Ishikawa (cell line): ENCODE results near the gene PNPLA6.

Source experiments
- CEBPB ChIP-seq: IDR thresholded peaks from 2 replicates; pipeline ENCODE4 v1.6.1; 2012
- CREB1 ChIP-seq: IDR thresholded peaks from 2 replicates; pipeline ENCODE4 v1.6.1; 2012; ENCODE audit warnings: low read depth
- EGR1 ChIP-seq: IDR thresholded peaks from 2 replicates; pipeline ENCODE4 v1.6.1; 2012
- EP300 ChIP-seq: IDR thresholded peaks from 2 replicates; pipeline ENCODE4 v1.6.1; 2012; ENCODE audit warnings: borderline replicate concordance
- FOXM1 ChIP-seq: IDR thresholded peaks from 2 replicates; pipeline ENCODE4 v1.6.1; 2012; ENCODE audit warnings: low read depth, borderline replicate concordance
- NFIC ChIP-seq: IDR thresholded peaks from 2 replicates; pipeline ENCODE4 v1.6.1; 2012
- RAD21 ChIP-seq: IDR thresholded peaks from 2 replicates; pipeline ENCODE4 v1.6.1; 2012; ENCODE audit warnings: low read depth
- TAF1 ChIP-seq: IDR thresholded peaks from 2 replicates; pipeline ENCODE4 v1.6.1; 2012; ENCODE audit warnings: low read depth, mild to moderate bottlenecking
- TCF12 ChIP-seq: IDR thresholded peaks from 2 replicates; pipeline ENCODE4 v1.6.1; 2012; ENCODE audit warnings: low read depth
- TEAD4 ChIP-seq: IDR thresholded peaks from 2 replicates; pipeline ENCODE4 v1.6.1; 2012
- YY1 ChIP-seq: IDR thresholded peaks from 2 replicates; pipeline ENCODE4 v1.6.1; 2012; ENCODE audit warnings: low read depth
- ZBTB7A ChIP-seq: IDR thresholded peaks from 2 replicates; pipeline ENCODE4 v1.6.1; 2012; ENCODE audit warnings: low read depth
- TF ChIP-seq, protein P1 (sequence below): IDR thresholded peaks from 2 replicates; pipeline ENCODE4 v1.6.1; 2012; ENCODE audit warnings: low read depth, mild to moderate bottlenecking
- TF ChIP-seq, protein P2 (sequence below): IDR thresholded peaks from 2 replicates; pipeline ENCODE4 v1.6.1; 2012
- TF ChIP-seq, protein P3 (sequence below): IDR thresholded peaks from 2 replicates; pipeline ENCODE4 v1.6.1; 2012

PNPLA6 gene

DNA sequence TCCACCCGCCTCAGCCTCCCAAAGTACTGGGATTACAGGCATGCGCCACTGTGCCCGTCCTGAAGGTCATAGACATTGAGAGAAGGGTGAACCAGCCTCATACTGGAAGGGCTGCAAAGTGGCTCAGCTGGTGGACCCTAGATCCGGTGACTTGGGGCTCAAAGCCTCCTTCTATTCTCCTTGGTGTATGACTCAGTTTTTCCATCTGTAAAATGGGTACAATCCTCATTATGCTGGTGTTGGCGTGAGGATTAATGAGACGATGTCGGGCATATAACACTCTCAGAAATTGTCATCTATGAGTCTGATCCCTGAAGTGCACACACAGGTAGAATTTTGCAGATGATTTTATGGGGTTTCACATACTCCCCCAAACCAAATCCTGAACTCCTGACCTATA, 54.3 kb downstream of the PNPLA6 start:
- TF ChIP-seq TEAD4 (no peak), EP300 (no peak), EGR1 (no peak), RAD21 (no peak), ZBTB7A (no peak), TAF1 (no peak), CREB1 (no peak), FOXM1 (no peak), NFIC (no peak), YY1 (no peak), TCF12 (no peak), CEBPB (no peak)
- TF ChIP-seq, protein P1, sequence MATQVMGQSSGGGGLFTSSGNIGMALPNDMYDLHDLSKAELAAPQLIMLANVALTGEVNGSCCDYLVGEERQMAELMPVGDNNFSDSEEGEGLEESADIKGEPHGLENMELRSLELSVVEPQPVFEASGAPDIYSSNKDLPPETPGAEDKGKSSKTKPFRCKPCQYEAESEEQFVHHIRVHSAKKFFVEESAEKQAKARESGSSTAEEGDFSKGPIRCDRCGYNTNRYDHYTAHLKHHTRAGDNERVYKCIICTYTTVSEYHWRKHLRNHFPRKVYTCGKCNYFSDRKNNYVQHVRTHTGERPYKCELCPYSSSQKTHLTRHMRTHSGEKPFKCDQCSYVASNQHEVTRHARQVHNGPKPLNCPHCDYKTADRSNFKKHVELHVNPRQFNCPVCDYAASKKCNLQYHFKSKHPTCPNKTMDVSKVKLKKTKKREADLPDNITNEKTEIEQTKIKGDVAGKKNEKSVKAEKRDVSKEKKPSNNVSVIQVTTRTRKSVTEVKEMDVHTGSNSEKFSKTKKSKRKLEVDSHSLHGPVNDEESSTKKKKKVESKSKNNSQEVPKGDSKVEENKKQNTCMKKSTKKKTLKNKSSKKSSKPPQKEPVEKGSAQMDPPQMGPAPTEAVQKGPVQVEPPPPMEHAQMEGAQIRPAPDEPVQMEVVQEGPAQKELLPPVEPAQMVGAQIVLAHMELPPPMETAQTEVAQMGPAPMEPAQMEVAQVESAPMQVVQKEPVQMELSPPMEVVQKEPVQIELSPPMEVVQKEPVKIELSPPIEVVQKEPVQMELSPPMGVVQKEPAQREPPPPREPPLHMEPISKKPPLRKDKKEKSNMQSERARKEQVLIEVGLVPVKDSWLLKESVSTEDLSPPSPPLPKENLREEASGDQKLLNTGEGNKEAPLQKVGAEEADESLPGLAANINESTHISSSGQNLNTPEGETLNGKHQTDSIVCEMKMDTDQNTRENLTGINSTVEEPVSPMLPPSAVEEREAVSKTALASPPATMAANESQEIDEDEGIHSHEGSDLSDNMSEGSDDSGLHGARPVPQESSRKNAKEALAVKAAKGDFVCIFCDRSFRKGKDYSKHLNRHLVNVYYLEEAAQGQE, result no peak
- TF ChIP-seq, protein P2, sequence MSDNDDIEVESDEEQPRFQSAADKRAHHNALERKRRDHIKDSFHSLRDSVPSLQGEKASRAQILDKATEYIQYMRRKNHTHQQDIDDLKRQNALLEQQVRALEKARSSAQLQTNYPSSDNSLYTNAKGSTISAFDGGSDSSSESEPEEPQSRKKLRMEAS, result no peak
- TF ChIP-seq, protein P3, sequence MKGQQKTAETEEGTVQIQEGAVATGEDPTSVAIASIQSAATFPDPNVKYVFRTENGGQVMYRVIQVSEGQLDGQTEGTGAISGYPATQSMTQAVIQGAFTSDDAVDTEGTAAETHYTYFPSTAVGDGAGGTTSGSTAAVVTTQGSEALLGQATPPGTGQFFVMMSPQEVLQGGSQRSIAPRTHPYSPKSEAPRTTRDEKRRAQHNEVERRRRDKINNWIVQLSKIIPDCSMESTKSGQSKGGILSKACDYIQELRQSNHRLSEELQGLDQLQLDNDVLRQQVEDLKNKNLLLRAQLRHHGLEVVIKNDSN, result no peak

DNA sequence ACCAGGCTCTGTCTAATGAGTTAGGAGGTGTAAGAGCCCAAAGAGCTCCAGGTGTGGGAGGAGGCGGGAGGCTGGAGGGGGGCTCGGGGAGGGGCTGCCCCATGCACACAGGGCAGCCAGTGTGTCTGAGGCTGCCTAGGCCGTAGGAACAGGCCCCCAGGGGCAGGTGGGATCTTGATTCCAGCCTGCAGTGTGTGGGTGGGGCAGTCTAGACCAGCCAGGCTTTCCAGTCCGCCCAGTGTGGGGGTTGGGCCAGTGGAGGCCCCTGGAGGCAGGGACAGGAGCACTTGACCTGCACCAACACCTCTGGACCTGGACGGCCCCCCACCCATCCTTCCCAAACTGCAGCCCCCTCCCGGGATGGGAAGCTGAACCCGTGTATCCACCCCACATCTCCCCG, 54.7 kb downstream of the PNPLA6 start:
- TF ChIP-seq, protein P3, result no peak
- TF ChIP-seq EGR1, result peak; percentile 45; the same call in 1 of the 2 replicates

DNA sequence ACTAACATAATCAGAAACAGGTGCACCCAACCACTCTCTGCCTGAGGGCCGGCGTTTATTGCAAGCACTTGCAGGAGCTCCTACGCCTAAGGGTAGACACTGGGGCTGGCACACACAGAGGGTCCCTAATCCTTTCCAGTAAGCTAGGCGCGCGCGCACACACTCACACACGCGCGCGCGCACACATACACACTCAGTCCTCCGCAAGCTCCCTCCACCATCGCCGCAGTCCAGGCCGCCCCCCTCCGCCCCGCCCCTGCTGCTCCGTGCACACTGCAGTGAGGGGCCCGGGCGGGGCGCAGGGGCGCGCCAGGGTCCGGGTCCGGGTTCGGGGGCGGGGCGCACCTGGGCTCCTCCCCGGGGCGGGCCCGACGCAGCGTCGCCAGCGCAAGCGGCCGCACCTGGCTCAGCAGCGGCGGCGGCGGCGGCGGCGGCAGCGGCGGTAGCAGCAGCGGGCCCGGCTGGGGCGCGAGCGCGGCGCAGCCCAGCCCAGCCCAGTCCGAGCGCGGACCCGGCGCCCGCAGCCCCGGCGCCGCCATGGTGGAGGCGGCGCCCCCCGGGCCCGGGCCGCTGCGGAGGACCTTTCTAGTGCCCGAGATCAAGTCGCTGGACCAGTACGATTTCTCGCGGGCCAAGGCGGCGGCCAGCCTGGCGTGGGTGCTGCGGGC, 60.1 kb downstream of the PNPLA6 start, which contains the start of gene CAMSAP3:
TSS of gene CAMSAP3 (plus strand) at position 398 of the 668 bp plus-strand sequence. CDS start at position 538, 140 bp downstream.
- TF ChIP-seq CREB1 (no peak), ZBTB7A (peak; percentile 94), NFIC (no peak), TAF1 (peak; percentile 40; the same call in 1 of the 2 replicates), EGR1 (no peak)

DNA sequence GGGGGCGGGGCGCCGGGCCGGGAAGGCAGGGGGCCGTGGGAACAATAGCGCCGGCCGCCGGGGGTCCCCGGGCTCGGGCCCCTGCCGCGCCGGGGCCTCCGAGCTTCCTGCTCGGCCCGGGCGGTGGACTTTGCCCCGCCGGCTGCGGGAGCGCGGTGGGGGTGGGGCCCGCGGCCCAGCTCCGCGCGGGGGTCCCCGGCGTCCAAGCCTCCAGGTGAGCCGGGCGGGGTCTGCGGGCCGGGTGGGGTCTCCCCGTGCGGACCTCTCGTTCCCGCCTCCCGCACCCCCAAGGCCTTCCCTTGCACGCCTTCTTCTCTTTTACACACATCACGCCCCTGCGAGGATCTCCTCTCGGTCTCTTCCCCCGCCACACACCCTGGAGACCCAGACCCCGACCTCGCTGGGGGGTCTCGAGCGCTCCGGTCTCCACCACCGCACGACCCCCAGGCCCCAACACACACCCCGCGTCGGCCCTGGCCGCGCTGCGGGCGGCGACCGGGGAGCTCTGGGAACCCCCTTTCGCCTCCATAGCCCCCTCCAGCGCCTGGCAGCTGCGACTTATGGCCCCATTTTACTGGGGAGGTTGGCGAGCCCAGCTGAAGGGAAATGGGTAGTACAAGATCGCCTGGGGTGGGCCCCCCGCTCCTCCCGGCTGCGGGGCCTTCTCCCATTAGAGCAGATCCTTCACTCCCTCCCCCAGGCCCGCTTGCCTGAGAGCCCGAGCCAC, 60.9 kb downstream of the PNPLA6 start:
- no peak for TF ChIP-seq RAD21
- peak; percentile 30; the same call in 1 of the 2 replicates for TF ChIP-seq ZBTB7A

DNA sequence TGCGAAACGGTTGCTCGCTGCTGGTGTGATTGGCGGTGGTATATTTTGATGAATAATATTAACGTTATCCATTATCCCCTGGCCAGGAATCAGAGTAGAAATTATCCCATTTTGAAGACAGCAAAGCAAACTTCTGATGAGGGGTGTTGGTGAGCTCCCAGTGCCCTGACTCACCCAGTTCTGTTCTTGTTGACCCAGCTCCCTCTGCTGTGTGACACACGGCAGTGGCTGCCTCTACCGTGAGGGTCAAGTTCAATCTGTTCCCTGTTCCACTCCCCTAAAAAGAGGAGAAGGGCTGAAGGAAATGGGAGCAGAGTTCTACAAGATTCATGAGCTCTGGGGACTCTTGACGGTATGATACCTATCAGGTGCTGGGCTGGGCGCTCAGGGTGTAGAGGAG, 62.2 kb downstream of the PNPLA6 start:
- TF ChIP-seq TAF1 (no peak), NFIC (no peak), CEBPB (no peak)

DNA sequence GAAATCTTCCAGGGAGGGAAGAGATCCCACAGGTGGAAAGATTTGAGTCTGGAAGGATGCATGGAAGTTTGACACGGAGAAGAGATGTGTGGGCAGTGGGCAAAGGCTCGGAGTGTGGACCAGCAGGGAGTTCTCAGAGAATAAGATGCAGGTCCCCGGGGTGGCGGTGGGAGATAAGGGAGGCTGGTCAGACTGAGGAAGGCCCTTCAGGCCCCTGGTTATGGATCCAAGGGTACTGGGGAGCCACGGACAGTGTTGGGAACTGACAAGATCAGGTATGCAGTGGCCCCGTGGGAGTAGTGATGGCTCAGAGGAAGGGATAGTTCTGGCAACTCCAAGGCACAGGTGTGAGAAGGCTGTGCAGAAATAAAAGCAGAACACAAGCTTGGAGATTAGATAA, 62.7 kb downstream of the PNPLA6 start:
- TF ChIP-seq TAF1, result no peak
- no peak for TF ChIP-seq EGR1
- no peak for TF ChIP-seq NFIC
- no peak for TF ChIP-seq TCF12

DNA sequence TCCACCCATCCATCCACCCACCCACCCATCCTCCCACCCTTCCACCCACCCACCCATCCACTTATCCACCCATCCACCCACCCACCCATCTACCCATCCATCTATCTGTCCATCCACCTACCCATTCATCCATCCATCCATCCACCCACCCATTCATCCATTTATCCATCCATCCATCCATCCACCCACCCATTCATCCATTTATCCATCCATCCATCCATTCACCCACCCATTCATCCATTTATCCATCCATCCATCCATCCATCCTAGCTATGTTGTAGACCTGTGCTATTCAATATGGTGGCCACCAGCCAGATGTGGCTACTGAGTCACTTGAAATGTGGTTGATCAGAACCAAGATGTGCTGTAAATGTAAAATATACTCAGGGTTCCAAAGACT, 65.2 kb downstream of the PNPLA6 start:
- TF ChIP-seq NFIC (no peak), TEAD4 (no peak), YY1 (no peak), EP300 (no peak), CREB1 (no peak), ZBTB7A (no peak), FOXM1 (no peak), EGR1 (no peak), TCF12 (no peak), RAD21 (no peak), CEBPB (no peak), TAF1 (no peak)
- TF ChIP-seq, protein P1, result no peak
- TF ChIP-seq, protein P2, result no peak
- TF ChIP-seq, protein P3, result no peak
